SU-DHL-6 (cell line): ENCODE data around the gene TCAF1.

Experiments used
- CTCF ChIP-seq: fragments of 200-600 bp; sonication (generic); IDR thresholded peaks from one replicate; pipeline ENCODE4 v1.5.1; 2017; ENCODE audit warnings: antibody characterized with exemption, mild to moderate bottlenecking, low read length, moderate library complexity; ENCODE audit not compliant: insufficient read depth, poor library complexity, severe bottlenecking
- EZH2phosphoT487 ChIP-seq: fragments of 200-600 bp; sonication (generic), shearing (Covaris generic); conservative IDR thresholded peaks from 2 replicates; pipeline ENCODE4 v1.6.1; 2018; ENCODE audit warnings: mild to moderate bottlenecking, antibody characterized with exemption, low read length, moderate library complexity, mixed read lengths

- TF ChIP-seq EZH2phosphoT487 (no peak), CTCF (no peak)
These were observed 32.8 kb upstream of the TCAF1 start, which contains the start of gene OR2F2 for GRCh38 chr7:143934526-143935325.
